ENCODE results near the gene SCAMP5. TPM values are rescaled to one million over a fixed set of nuclear protein-coding genes. Genes with fewer than 3 reads are reported as not detected.

The SCAMP5 gene
- total RNA-seq, 1 experiment from 2014 or later, result 6.2 TPM

- TF ChIP-seq REST (IDR thresholded peaks at IDR 0.05; ENCODE audit: low read depth), result no peak
- TF ChIP-seq ZFX (IDR thresholded peaks at IDR 0.05), result no peak
- TF ChIP-seq RAD21 (IDR thresholded peaks at IDR 0.05; ENCODE audit: low read depth), result no peak
- TF ChIP-seq SIN3A (IDR thresholded peaks at IDR 0.05; ENCODE audit: low read depth), result no peak
Measured at GRCh38 chr15:74954515-74954914, 40.8 kb upstream of the SCAMP5 start (continued).

GRCh38 chr15:74955017-74955416, 40.3 kb upstream of the SCAMP5 start:
- ATAC-seq, result no peak
- H3K9me2 ChIP-seq (ENCODE audit: insufficient read depth), result no peaks in the 10 kb centered on the region
- RAD21 ChIA-PET (ENCODE audit: low non-redundant PET in 1 of 2, low total read pairs in 2 of 2, uncharacterized antibody in 2 of 2, unreplicated experiment in 2 of 2), result no interaction called here
- H3K9me3 ChIP-seq (ENCODE audit: control insufficient read depth in 1 of 2, insufficient read depth in 1 of 2, low read depth in 1 of 2, low read length in 2 of 2), result no peaks in the 10 kb centered on the region
- H3K36me3 ChIP-seq (ENCODE audit: control insufficient read depth in 1 of 2, insufficient read depth in 2 of 2, low read length in 2 of 2), result no peaks in the 10 kb centered on the region
- no peaks in the 10 kb centered on the region for H3K27me3 ChIP-seq (ENCODE audit: insufficient read depth, low read length)
- intact Hi-C loops (cut with micrococcal nuclease), result no loop called here
- no peak overlapping the region for H3K27ac ChIP-seq (ENCODE audit: low read depth, low read length)
- H3K4me3 ChIP-seq (replicated peaks in 1 of 2; ENCODE audit: low read depth in 1 of 2, low read length in 2 of 2), result no peak overlapping the region
- CTCF ChIA-PET, result interaction anchor here (1.3 kb wide), 1 partner anchor 323 kb away, joined by 3 read pairs; no protein-coding TSS in a partner anchor
- H3K79me2 ChIP-seq (ENCODE audit: insufficient read depth, low read length), result no peaks in the 10 kb centered on the region; the same call in 1 of the 2 replicates
- no TSS peak for BruUV-seq (replicated peaks)
- H2AFZ ChIP-seq (ENCODE audit: low read depth, low read length, poor library complexity, severe bottlenecking), result no peak overlapping the region
- H4K20me1 ChIP-seq (ENCODE audit: insufficient read depth), result no peaks in the 10 kb centered on the region
- no peak for DNase-seq (ENCODE audit: low read depth, low spot score)
- POLR2A ChIA-PET, result no interaction called here
- no peak overlapping the region for H3K4me2 ChIP-seq (ENCODE audit: low read length)
- peaks cover 42 to 84% of the 10 kb centered on the region in 2 experiments for H3K4me1 ChIP-seq (ENCODE audit: control insufficient read depth in 1 of 2, insufficient read depth in 2 of 2, low read length in 2 of 2)
- H3K9ac ChIP-seq (ENCODE audit: low read length), result no peak overlapping the region
- TF ChIP-seq ELF1 (IDR thresholded peaks at IDR 0.05; ENCODE audit: borderline replicate concordance, low read depth), result no peak
- TF ChIP-seq CEBPB (IDR thresholded peaks at IDR 0.05; ENCODE audit: low read depth), result no peak
- TF ChIP-seq CTCF (IDR thresholded peaks at IDR 0.05 in 2 of 3, conservative IDR thresholded peaks at IDR 0.05 in 1 of 3; ENCODE audit: borderline replicate concordance in 1 of 3, insufficient read depth in 1 of 3, low read depth in 2 of 3, low read length in 2 of 3), result no peak
- no peak for TF ChIP-seq ZNF274 (IDR thresholded peaks at IDR 0.05; ENCODE audit: low read depth, low read length)
- TF ChIP-seq ZBTB33 (IDR thresholded peaks at IDR 0.05; ENCODE audit: extremely low read depth, insufficient replicate concordance, low read length), result no peak
